GM23338 (cell line): ENCODE measurements around the gene GIMAP5. TPM values are rescaled to one million over a fixed set of nuclear protein-coding genes. Genes with fewer than 3 reads are reported as not detected.

Source experiments
- ATAC-seq: fragments of 200-7000 bp; cut with Tn5 transposase; 3 replicates; pipeline ENCODE4 v1.9.1; 2020
- DNase-seq: peaks from one replicate; pipeline ENCODE4 v3.0.0-alpha.2; 2015; ENCODE audit warnings: low spot score
- H2AFZ ChIP-seq: fragments of 200-600 bp; sonication (generic); 2 replicates; pipeline ENCODE4 v1.8.0; 2016; ENCODE audit warnings: antibody characterized with exemption, mild to moderate bottlenecking, moderate library complexity
- H3F3A ChIP-seq: fragments of 200-600 bp; sonication (generic); replicated peaks from 2 replicates; pipeline ENCODE4 v1.8.0; 2017; ENCODE audit warnings: antibody characterized with exemption, mixed run types, low read depth
- H3K27ac ChIP-seq: fragments of 200-600 bp; sonication (generic); 2 replicates; pipeline ENCODE4 v1.6.1; 2016; ENCODE audit warnings: low read depth
- H3K27me3 ChIP-seq: fragments of 200-600 bp; sonication (generic); 2 replicates; pipeline ENCODE4 v1.8.0; 2016; ENCODE audit warnings: mild to moderate bottlenecking, mixed run types, moderate library complexity; ENCODE audit not compliant: insufficient read depth
- H3K36me3 ChIP-seq: fragments of 200-600 bp; sonication (generic); 2 replicates; pipeline ENCODE4 v1.8.0; 2016; ENCODE audit warnings: mild to moderate bottlenecking; ENCODE audit not compliant: insufficient read depth
- H3K4me1 ChIP-seq: fragments of 200-600 bp; sonication (generic); 2 replicates; pipeline ENCODE4 v1.8.0; 2016; ENCODE audit warnings: mild to moderate bottlenecking, moderate library complexity; ENCODE audit not compliant: insufficient read depth
- H3K4me2 ChIP-seq: fragments of 200-600 bp; sonication (generic); 2 replicates; pipeline ENCODE4 v1.7.1; 2017; ENCODE audit warnings: mixed run types
- H3K4me3 ChIP-seq: fragments of 200-600 bp; sonication (generic); 2 replicates; pipeline ENCODE4 v1.6.1; 2016; ENCODE audit warnings: mixed run types
- H3K79me2 ChIP-seq: fragments of 200-600 bp; sonication (generic); replicated peaks from 2 replicates; pipeline ENCODE4 v1.8.0; 2017; ENCODE audit warnings: mild to moderate bottlenecking; ENCODE audit not compliant: insufficient read depth
- H3K9me2 ChIP-seq: fragments of 200-600 bp; sonication (generic); 2 replicates; pipeline ENCODE4 v1.8.0; 2017; ENCODE audit not compliant: insufficient read depth
- H4K20me1 ChIP-seq: fragments of 200-600 bp; sonication (generic); replicated peaks from 2 replicates; pipeline ENCODE4 v1.8.0; 2017; ENCODE audit warnings: mild to moderate bottlenecking; ENCODE audit not compliant: insufficient read depth
- H3K27ac Mint-ChIP-seq: 2 replicates; pipeline ENCODE4 v1.8.0; 2020; ENCODE audit warnings: inconsistent platforms, mild to moderate bottlenecking, moderate library complexity, mixed read lengths
- H3K27me3 Mint-ChIP-seq: 3 replicates; pipeline ENCODE4 v1.8.0; 2022; ENCODE audit warnings: low read depth, mild to moderate bottlenecking, moderate library complexity, mixed read lengths, inconsistent platforms; ENCODE audit not compliant: insufficient read depth, poor library complexity
- H3K36me3 Mint-ChIP-seq: 3 replicates; pipeline ENCODE4 v1.8.0; 2021; ENCODE audit warnings: low read depth, mild to moderate bottlenecking, inconsistent platforms, moderate library complexity, mixed read lengths
- H3K4me1 Mint-ChIP-seq: 3 replicates; pipeline ENCODE4 v1.8.0; 2020; ENCODE audit warnings: mild to moderate bottlenecking, inconsistent platforms, mixed read lengths
- H3K4me3 Mint-ChIP-seq: 3 replicates; pipeline ENCODE4 v1.8.0; 2021; ENCODE audit warnings: moderate library complexity, mild to moderate bottlenecking, inconsistent platforms, mixed read lengths
- H3K9me3 Mint-ChIP-seq: 3 replicates; pipeline ENCODE4 v1.8.0; 2020; ENCODE audit warnings: moderate library complexity, mild to moderate bottlenecking, inconsistent platforms, mixed read lengths
- CREB1 ChIP-seq: fragments of 250-450 bp; sonication (Bioruptor Pico); IDR thresholded peaks from 2 replicates; pipeline ENCODE4 v1.5.0; 2020; ENCODE audit warnings: low read depth, mild to moderate bottlenecking, moderate library complexity
- CTCF ChIP-seq, 2 experiments: fragments of 200-600 bp in 1 of 2; sonication (generic) in 1 of 2; conservative IDR thresholded peaks; 2 replicates each; pipeline versions ENCODE4 v1.5.1 to v1.6.1; 2016 to 2017; ENCODE audit warnings: antibody characterized with exemption in 2 of 2, low read depth in 2 of 2, mild to moderate bottlenecking in 2 of 2, moderate library complexity in 1 of 2
- ETS1 ChIP-seq: IDR thresholded peaks from 2 replicates; pipeline ENCODE4 v1.6.1; 2016; ENCODE audit warnings: antibody characterized with exemption
- EZH2 ChIP-seq: fragments of 200-600 bp; sonication (generic); IDR thresholded peaks from one replicate; pipeline ENCODE4 v1.8.0; 2017; ENCODE audit warnings: antibody characterized with exemption, mild to moderate bottlenecking, low read depth; ENCODE audit not compliant: unreplicated experiment
- EZH2phosphoT487 ChIP-seq: fragments of 200-600 bp; sonication (generic); IDR thresholded peaks from one replicate; pipeline ENCODE4 v1.8.1; 2018; ENCODE audit warnings: antibody characterized with exemption; ENCODE audit not compliant: unreplicated experiment
- NANOG ChIP-seq: IDR thresholded peaks from 2 replicates; pipeline ENCODE4 v1.6.1; 2016; ENCODE audit warnings: antibody characterized with exemption, borderline replicate concordance
- POLR2AphosphoS5 ChIP-seq: IDR thresholded peaks from 2 replicates; pipeline ENCODE4 v1.6.1; 2016; ENCODE audit warnings: antibody characterized with exemption, low read depth
- REST ChIP-seq: IDR thresholded peaks from one replicate; pipeline ENCODE4 v1.6.1; 2018; ENCODE audit warnings: antibody characterized with exemption; ENCODE audit not compliant: unreplicated experiment
- ZNF114 ChIP-seq: fragments of 250-450 bp; sonication (Bioruptor Pico); IDR thresholded peaks from 2 replicates; pipeline ENCODE4 v1.5.0; 2020; ENCODE audit warnings: mild to moderate bottlenecking, moderate library complexity
- ZNF331 ChIP-seq: fragments of 250-450 bp; sonication (Bioruptor Pico); IDR thresholded peaks from 2 replicates; pipeline ENCODE4 v1.5.0; 2020; ENCODE audit warnings: low read depth, mild to moderate bottlenecking, moderate library complexity
- ZNF462 ChIP-seq: fragments of 250-450 bp; sonication (Bioruptor Pico); IDR thresholded peaks from 2 replicates; pipeline ENCODE4 v1.5.0; 2020; ENCODE audit warnings: mild to moderate bottlenecking, moderate library complexity
- polyA plus RNA-seq: library from polyadenylated mRNA; unstranded; fragments of >200 nt; fragmentation: Nextera tagmentation; extraction: Ambion mirVana; gene quantifications from 2 replicates; pipeline ENCODE4 v1.2.1, GENCODE V29; 2016
- total RNA-seq: library from RNA; depleted of rRNA; stranded (reverse); fragments of >200 nt; shearing (Covaris generic); gene quantifications from 2 replicates; pipeline ENCODE4 v1.2.3, GENCODE V29; 2014

GIMAP5 gene
- total and polyA plus RNA-seq, 2 experiments from 2014 or later, result not detected

- TF ChIP-seq ETS1 (no peak), NANOG (no peak), ZNF331 (CRISPR knock-in tag) (no peak), POLR2AphosphoS5 (no peak)
These were observed 29.1 kb downstream of the GIMAP5 start (continued) for GRCh38 chr7:150766334-150766709.

- Mint-ChIP-seq H3K9me3 (peaks cover 16% of the 10 kb centered on the region; the same call in 2 of the 3 replicates), H3K36me3 (no peaks in the 10 kb centered on the region), H3K27me3 (peaks cover 2% of the 10 kb centered on the region), H3K4me3 (no peak overlapping the region), H3K4me1 (peaks cover 8% of the 10 kb centered on the region), H3K27ac (no peak overlapping the region)
- Histone ChIP-seq H3K4me3 (no peak overlapping the region), H3K4me1 (peaks cover 14% of the 10 kb centered on the region; the same call in 1 of the 2 replicates), H3F3A (no peaks in the 10 kb centered on the region), H3K27me3 (no peaks in the 10 kb centered on the region), H3K79me2 (no peaks in the 10 kb centered on the region), H3K36me3 (no peaks in the 10 kb centered on the region), H2AFZ (no peak overlapping the region), H3K27ac (no peak overlapping the region), H3K4me2 (no peak overlapping the region), H3K9me2 (no peaks in the 10 kb centered on the region), H4K20me1 (no peaks in the 10 kb centered on the region)
- ATAC-seq (no peak), DNase-seq (no peak)
- TF ChIP-seq CREB1 (CRISPR knock-in tag) (no peak), EZH2 (no peak), REST (no peak), CTCF (conservative IDR thresholded peaks at IDR 0.05; ENCODE audit: low read depth in 2 of 2) (no peak), ETS1 (no peak), ZNF331 (CRISPR knock-in tag) (no peak), ZNF462 (CRISPR knock-in tag) (no peak), NANOG (no peak), EZH2phosphoT487 (no peak), ZNF114 (CRISPR knock-in tag) (no peak)
These were observed 32.5 kb downstream of the GIMAP5 start for GRCh38 chr7:150769768-150770167.
